Upper lobe of right lung (tissue), 1 donor: ENCODE results near the gene PCLO. TPM values are rescaled to one million over a fixed set of nuclear protein-coding genes. Genes with fewer than 3 reads are reported as not detected.

Experiments used
- ATAC-seq: fragments of 200-7000 bp; cut with Tn5 transposase; one replicate; pipeline ENCODE4 v1.9.1; 2020; ENCODE audit warnings: mild to moderate bottlenecking, moderate library complexity
- DNase-seq: peaks from one replicate; pipeline ENCODE4 v3.0.0-alpha.2; 2020
- H3K27ac ChIP-seq: fragments of 200-600 bp; one replicate; pipeline ENCODE4 v1.8.0; 2022
- H3K27me3 ChIP-seq: fragments of 200-600 bp; one replicate; pipeline ENCODE4 v1.8.0; 2022; ENCODE audit warnings: mild to moderate bottlenecking
- H3K36me3 ChIP-seq: fragments of 200-600 bp; one replicate; pipeline ENCODE4 v1.8.0; 2022
- H3K4me1 ChIP-seq: fragments of 200-600 bp; one replicate; pipeline ENCODE4 v1.8.0; 2022
- H3K4me3 ChIP-seq: fragments of 200-600 bp; one replicate; pipeline ENCODE4 v1.8.0; 2022; ENCODE audit warnings: mild to moderate bottlenecking
- H3K9me3 ChIP-seq: fragments of 200-600 bp; one replicate; pipeline ENCODE4 v1.8.0; 2022
- intact Hi-C: fragments of 100-400 bp; cut with DNase I; formaldehyde crosslinking; loops from one replicate; pipeline ENCODE4 v1.11.0; 2022
- total RNA-seq: library from RNA; stranded (reverse); fragmentation: NEBNext Ultra II Directional; extraction: Animal tissue kit (Norgen Biotek cat#: 25700); gene quantifications from one replicate; pipeline ENCODE4 v1.2.1, GENCODE V29; 2021
- TF ChIP-seq, protein P1 (sequence below): fragments of 200-600 bp; IDR thresholded peaks from one replicate; pipeline ENCODE4 v1.8.0; 2022; ENCODE audit warnings: antibody characterized with exemption
- donor health status: DM: no; HTN: yes; CAD: no; lungs with severe emphysema.

PCLO gene
- total RNA-seq, 1 donor from 2014 or later, result 5.3 TPM

DNA sequence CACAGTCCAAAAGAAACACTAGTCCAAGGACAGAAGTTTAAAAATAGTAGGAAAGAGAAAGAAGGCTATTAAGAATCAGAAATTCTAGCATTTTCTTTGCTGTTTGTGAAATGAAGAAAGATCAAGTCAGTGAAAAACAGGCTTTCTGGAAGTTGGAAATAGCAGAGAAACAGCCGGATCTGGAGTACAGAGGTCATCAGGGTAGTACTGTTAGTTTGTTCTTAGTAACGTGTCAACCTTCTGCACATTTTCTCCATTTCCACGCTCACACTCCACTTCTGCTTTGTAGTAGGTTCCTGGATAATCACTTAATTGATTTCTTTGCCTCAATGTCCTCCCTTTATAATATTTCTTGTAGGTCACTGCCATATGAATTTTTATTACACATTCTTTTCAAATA lies 322.6 kb downstream of the PCLO start:
- Histone ChIP-seq H3K27ac (no peak overlapping the region), H3K4me3 (no peak overlapping the region), H3K36me3 (no peaks in the 10 kb centered on the region), H3K27me3 (no peaks in the 10 kb centered on the region), H3K4me1 (no peaks in the 10 kb centered on the region), H3K9me3 (no peaks in the 10 kb centered on the region)
- DNase-seq, result no peak
- TF ChIP-seq, protein P1, sequence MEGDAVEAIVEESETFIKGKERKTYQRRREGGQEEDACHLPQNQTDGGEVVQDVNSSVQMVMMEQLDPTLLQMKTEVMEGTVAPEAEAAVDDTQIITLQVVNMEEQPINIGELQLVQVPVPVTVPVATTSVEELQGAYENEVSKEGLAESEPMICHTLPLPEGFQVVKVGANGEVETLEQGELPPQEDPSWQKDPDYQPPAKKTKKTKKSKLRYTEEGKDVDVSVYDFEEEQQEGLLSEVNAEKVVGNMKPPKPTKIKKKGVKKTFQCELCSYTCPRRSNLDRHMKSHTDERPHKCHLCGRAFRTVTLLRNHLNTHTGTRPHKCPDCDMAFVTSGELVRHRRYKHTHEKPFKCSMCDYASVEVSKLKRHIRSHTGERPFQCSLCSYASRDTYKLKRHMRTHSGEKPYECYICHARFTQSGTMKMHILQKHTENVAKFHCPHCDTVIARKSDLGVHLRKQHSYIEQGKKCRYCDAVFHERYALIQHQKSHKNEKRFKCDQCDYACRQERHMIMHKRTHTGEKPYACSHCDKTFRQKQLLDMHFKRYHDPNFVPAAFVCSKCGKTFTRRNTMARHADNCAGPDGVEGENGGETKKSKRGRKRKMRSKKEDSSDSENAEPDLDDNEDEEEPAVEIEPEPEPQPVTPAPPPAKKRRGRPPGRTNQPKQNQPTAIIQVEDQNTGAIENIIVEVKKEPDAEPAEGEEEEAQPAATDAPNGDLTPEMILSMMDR, result no peak
- intact Hi-C loops, result no loop called here
- ATAC-seq, result no peak

DNA sequence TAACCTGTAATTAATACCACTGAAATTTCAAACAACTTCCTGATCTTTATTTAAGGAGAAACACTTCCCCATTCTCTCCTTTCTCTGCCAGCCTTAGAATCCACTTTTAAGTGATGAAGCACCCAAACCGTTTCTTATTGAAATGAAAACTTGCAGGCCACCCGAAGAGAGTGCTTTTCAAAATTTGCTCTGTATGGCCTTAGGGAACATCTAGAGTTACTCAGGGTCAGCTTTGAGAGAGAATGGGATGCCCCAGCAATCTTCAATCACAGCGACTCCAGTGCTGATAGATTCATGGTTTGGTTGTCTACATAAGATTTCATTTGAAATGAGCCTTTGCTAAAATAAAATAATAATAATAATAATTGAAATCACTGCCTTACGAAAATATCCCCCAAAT lies 323.1 kb downstream of the PCLO start:
- no peak for ATAC-seq
- Histone ChIP-seq H3K9me3 (no peaks in the 10 kb centered on the region), H3K27me3 (no peaks in the 10 kb centered on the region), H3K27ac (no peak overlapping the region), H3K36me3 (no peaks in the 10 kb centered on the region), H3K4me3 (no peak overlapping the region), H3K4me1 (no peaks in the 10 kb centered on the region)
- TF ChIP-seq, protein P1, result no peak
- DNase-seq, result no peak
- intact Hi-C loops, result no loop called here

DNA sequence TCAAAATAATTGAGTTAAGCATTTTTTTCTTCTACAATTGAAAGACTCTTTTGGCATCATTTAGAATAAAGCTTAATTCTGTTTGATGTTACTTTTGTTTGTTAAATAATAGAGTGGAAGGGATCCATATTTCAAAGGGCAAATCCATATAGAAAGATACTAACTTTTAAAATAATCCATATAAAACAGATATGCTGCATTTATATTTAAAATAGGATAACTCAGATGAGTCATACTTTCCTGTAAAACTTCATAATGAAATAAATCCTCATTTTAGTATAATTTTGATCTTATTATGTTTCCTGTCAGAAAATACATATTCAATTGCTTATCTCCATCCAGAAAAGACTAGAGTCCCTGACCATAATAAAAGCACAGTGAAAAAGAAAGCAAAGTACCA lies 323.6 kb downstream of the PCLO start:
- TF ChIP-seq, protein P1, result no peak
- Histone ChIP-seq H3K4me1 (no peaks in the 10 kb centered on the region), H3K27me3 (no peaks in the 10 kb centered on the region), H3K36me3 (no peaks in the 10 kb centered on the region), H3K4me3 (no peak overlapping the region), H3K27ac (no peak overlapping the region), H3K9me3 (no peaks in the 10 kb centered on the region)
- intact Hi-C loops, result no loop called here
- no peak for DNase-seq
- no peak for ATAC-seq

DNA sequence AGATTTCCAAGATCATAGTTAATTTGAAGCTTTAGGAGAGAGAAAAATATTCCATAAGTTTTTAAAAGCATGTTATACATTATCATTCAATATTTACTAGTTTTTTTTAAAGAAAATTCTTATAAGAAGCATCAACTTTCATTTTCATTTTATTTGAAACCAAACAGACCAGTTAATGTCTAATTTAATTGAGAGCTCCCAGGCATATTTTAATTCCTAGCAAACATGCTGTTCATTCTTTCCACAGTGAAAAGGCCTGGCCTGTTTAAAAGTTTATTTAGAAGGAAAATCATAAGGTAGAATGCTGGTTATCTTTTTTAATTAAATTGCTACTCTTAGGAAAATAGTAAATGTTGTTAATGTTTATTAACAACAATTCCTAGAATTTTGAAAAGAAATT lies 324.4 kb downstream of the PCLO start:
- H3K9me3 ChIP-seq, result no peaks in the 10 kb centered on the region
- ATAC-seq (no peak), DNase-seq (no peak)
- no peaks in the 10 kb centered on the region for H3K36me3 ChIP-seq
- H3K4me1 ChIP-seq, result no peaks in the 10 kb centered on the region
- H3K4me3 ChIP-seq, result no peak overlapping the region
- TF ChIP-seq, protein P1, result no peak
- intact Hi-C loops, result no loop called here
- H3K27me3 ChIP-seq, result no peaks in the 10 kb centered on the region
- no peak overlapping the region for H3K27ac ChIP-seq

DNA sequence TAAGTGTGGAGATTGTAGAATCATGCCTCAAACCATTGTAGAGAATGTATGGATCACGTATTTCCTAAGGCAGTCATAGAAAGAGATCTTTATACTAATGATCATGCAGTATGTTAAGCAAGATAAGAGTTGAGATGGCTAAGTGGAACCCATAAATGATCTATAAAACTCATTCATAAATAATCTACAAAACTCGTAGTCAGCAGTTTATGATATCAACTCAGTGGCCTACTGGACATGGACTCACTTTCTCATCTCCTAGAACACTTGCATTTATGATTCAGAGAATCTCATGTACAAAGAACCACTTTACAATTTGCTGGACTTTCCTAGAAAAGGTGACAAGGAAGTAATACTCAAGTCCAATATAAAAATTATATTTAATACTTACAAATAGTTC lies 339.6 kb downstream of the PCLO start:
- ATAC-seq (no peak), DNase-seq (no peak)
- no peaks in the 10 kb centered on the region for H3K27me3 ChIP-seq
- TF ChIP-seq, protein P1, result no peak
- H3K4me3 ChIP-seq, result no peak overlapping the region
- no peaks in the 10 kb centered on the region for H3K4me1 ChIP-seq
- no peak overlapping the region for H3K27ac ChIP-seq
- no peaks in the 10 kb centered on the region for H3K36me3 ChIP-seq
- intact Hi-C loops, result no loop called here
- no peaks in the 10 kb centered on the region for H3K9me3 ChIP-seq

DNA sequence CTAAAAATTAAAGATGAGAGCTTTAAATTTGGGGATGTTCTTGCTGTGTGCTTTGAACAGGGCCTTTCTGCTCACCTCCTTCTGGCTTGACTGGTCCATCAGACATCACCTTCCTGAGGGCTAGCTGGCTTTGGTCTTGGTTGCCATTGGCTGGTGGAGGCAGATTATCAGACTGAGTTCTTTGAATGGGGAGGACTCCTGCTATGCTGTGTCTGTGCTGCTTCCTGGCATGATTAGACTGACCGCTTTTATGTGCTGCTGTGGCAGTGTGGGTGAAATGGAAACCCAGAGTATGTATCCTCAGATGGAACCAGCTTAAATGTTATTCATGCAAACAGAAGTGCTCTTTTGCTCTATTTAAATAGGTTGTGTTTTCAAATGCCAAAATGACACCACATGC lies 341.6 kb downstream of the PCLO start:
- no peak for DNase-seq
- Histone ChIP-seq H3K4me1 (no peaks in the 10 kb centered on the region), H3K4me3 (no peak overlapping the region), H3K27me3 (no peaks in the 10 kb centered on the region), H3K9me3 (no peaks in the 10 kb centered on the region), H3K27ac (no peak overlapping the region), H3K36me3 (no peaks in the 10 kb centered on the region)
- TF ChIP-seq, protein P1, result no peak
- ATAC-seq, result no peak
- intact Hi-C loops, result no loop called here
